Neutrophil (primary cell): ENCODE results near the gene MLLT3.

Source experiments
- H3K27ac ChIP-seq: fragments of 200-600 bp; sonication (generic); 2 replicates; pipeline ENCODE4 v1.5.1; 2016; ENCODE audit warnings: mild to moderate bottlenecking, moderate library complexity
- H3K27me3 ChIP-seq: fragments of 200-600 bp; sonication (generic); 2 replicates; pipeline ENCODE4 v1.6.0; 2016; ENCODE audit warnings: mild to moderate bottlenecking
- H3K36me3 ChIP-seq: fragments of 200-600 bp; sonication (generic); 2 replicates; pipeline ENCODE4 v1.5.1; 2017
- H3K4me1 ChIP-seq, 2 experiments: fragments of 200-600 bp in 1 of 2; sonication (generic) in 1 of 2; 1 replicate in 1 of 2; 2 replicates in 1 of 2; pipeline versions ENCODE4 v1.5.1 to v1.6.1; 2013 to 2016; ENCODE audit warnings: low read depth in 1 of 2, low read length in 1 of 2, mild to moderate bottlenecking in 1 of 2, moderate library complexity in 1 of 2; ENCODE audit not compliant: control insufficient read depth in 1 of 2, insufficient read depth in 1 of 2
- H3K4me3 ChIP-seq, 2 experiments: fragments of 200-600 bp in 1 of 2; sonication (generic) in 1 of 2; 1 replicate in 1 of 2; 2 replicates in 1 of 2; pipeline ENCODE4 v1.5.1; 2013 to 2016; ENCODE audit warnings: low read depth in 1 of 2, low read length in 1 of 2, mild to moderate bottlenecking in 1 of 2, moderate library complexity in 1 of 2
- H3K9me3 ChIP-seq: fragments of 200-600 bp; sonication (generic); 2 replicates; pipeline ENCODE4 v1.5.1; 2016
- TF ChIP-seq, protein P1 (sequence below): fragments of 200-600 bp; sonication (generic); IDR thresholded peaks from 2 replicates; pipeline ENCODE4 v1.5.1; 2016; ENCODE audit warnings: antibody characterized with exemption

The MLLT3 gene

GRCh38 chr9:20319641-20320337 lies 302.5 kb downstream of the MLLT3 start:
- no peak overlapping the region for H3K27ac ChIP-seq
- H3K4me3 ChIP-seq: no peak overlapping the region
- no peaks in the 10 kb centered on the region for H3K9me3 ChIP-seq
- no peaks in the 10 kb centered on the region for H3K36me3 ChIP-seq
- TF ChIP-seq, protein P1, sequence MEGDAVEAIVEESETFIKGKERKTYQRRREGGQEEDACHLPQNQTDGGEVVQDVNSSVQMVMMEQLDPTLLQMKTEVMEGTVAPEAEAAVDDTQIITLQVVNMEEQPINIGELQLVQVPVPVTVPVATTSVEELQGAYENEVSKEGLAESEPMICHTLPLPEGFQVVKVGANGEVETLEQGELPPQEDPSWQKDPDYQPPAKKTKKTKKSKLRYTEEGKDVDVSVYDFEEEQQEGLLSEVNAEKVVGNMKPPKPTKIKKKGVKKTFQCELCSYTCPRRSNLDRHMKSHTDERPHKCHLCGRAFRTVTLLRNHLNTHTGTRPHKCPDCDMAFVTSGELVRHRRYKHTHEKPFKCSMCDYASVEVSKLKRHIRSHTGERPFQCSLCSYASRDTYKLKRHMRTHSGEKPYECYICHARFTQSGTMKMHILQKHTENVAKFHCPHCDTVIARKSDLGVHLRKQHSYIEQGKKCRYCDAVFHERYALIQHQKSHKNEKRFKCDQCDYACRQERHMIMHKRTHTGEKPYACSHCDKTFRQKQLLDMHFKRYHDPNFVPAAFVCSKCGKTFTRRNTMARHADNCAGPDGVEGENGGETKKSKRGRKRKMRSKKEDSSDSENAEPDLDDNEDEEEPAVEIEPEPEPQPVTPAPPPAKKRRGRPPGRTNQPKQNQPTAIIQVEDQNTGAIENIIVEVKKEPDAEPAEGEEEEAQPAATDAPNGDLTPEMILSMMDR: no peak
- no peaks in the 10 kb centered on the region for H3K27me3 ChIP-seq
- no peaks in the 10 kb centered on the region for H3K4me1 ChIP-seq

DNA sequence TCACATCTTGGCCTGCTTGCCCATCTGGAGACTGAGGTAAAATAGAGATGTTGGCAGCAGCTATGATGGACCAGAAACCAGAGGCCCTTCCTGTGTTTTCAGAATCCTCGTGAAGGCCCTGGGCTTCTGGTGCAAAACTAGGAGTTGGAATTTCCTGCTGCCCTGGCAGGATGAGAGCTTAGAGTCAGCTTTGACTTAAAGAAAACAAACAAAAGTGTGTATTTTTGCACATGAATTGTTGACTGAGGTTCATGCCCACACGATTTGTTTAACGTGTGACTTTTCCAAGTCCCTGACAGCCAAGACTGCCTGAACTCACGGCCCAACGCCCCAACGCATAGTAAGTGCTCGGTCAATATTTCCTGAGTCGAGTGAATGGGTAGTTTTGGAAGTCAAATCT lies 303.1 kb downstream of the MLLT3 start:
- Histone ChIP-seq H3K4me3 (no peak overlapping the region), H3K4me1 (no peaks in the 10 kb centered on the region), H3K36me3 (no peaks in the 10 kb centered on the region), H3K9me3 (no peaks in the 10 kb centered on the region), H3K27me3 (no peaks in the 10 kb centered on the region), H3K27ac (no peak overlapping the region)
- TF ChIP-seq, protein P1: no peak

DNA sequence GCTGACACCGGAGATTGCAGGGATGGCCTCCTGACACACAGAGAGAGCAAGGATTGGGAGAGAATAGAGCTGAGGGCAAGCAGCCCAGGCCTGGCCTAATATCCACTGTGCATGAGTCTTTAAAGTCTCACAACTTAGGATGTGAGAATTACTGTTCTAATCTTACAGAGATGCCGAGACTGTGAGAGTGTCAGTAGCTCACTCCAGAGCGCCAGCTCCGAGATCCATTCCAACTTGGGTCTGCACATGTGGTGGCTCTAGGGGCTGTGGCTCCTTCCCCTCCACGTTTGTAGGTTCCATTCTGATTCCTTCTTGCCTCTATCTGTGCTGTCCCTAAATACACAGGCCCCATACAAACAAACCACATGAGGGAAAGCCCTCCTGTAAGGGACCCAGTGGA lies 304.6 kb downstream of the MLLT3 start:
- TF ChIP-seq, protein P1: no peak
- no peaks in the 10 kb centered on the region for H3K4me1 ChIP-seq
- H3K4me3 ChIP-seq: no peak overlapping the region
- H3K9me3 ChIP-seq: no peaks in the 10 kb centered on the region
- no peaks in the 10 kb centered on the region for H3K27me3 ChIP-seq
- H3K36me3 ChIP-seq: no peaks in the 10 kb centered on the region
- H3K27ac ChIP-seq: no peak overlapping the region

DNA sequence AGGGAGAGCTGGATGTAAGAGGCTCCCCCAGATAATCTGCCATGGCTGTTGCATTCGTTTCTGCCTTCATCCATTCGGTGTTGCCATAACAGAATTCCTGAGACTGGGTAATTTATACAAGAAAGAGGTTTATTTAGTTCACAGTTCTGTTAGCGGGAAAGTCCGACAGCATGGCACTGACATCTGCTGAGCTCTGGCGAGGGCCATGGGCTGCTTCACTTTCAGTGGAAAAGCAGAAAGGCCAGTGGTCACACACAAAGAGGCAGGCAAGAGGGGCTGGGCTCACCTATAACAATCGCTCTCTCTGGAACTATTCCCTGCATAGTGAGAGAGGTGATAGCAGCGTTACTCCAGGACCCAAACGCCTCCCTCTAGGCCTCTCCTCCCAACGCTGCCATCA lies 305.9 kb downstream of the MLLT3 start:
- TF ChIP-seq, protein P1: no peak

GRCh38 chr9:20315677-20316076 lies 306.6 kb downstream of the MLLT3 start:
- TF ChIP-seq, protein P1: no peak
- Histone ChIP-seq H3K36me3 (no peaks in the 10 kb centered on the region), H3K27me3 (no peaks in the 10 kb centered on the region), H3K4me1 (no peaks in the 10 kb centered on the region), H3K4me3 (no peak overlapping the region), H3K27ac (no peak overlapping the region), H3K9me3 (no peaks in the 10 kb centered on the region)

More for the DNA sequence above, 305.9 kb downstream of the MLLT3 start:
- no peaks in the 10 kb centered on the region for H3K27me3 ChIP-seq
- H3K27ac ChIP-seq: no peak overlapping the region
- H3K9me3 ChIP-seq: no peaks in the 10 kb centered on the region
- no peak overlapping the region for H3K4me3 ChIP-seq
- no peaks in the 10 kb centered on the region for H3K36me3 ChIP-seq
- H3K4me1 ChIP-seq: no peaks in the 10 kb centered on the region
